HG03520 (cell line): ENCODE results near the gene TRIM66.

Source experiments
- ATAC-seq: cut with Tn5 transposase; IDR thresholded peaks from one replicate; pipeline ENCODE4 v1.9.1; 2021; ENCODE audit warnings: mild to moderate bottlenecking, moderate library complexity; ENCODE audit not compliant: unreplicated experiment

The TRIM66 gene

DNA sequence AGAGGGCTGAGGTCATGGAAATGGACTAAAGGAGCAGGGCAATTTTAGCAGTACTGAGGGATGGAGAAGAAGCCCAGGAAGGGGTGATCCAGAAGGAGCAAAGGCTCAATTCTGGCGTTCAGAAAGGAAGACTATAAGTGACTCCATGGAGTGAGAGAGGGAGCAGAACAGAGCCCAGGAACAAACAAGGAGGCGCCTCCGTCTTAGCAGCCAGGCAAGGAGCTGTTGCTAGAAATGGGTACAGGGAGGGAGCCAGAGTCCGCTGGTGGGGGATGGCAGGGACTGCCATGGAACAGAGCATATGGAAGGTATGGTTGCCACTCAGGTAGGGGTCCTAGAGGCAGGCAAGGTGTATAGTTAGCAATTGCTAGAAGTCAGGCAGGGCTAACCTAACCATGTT lies 68.0 kb downstream of the TRIM66 start:
- no peak for ATAC-seq

DNA sequence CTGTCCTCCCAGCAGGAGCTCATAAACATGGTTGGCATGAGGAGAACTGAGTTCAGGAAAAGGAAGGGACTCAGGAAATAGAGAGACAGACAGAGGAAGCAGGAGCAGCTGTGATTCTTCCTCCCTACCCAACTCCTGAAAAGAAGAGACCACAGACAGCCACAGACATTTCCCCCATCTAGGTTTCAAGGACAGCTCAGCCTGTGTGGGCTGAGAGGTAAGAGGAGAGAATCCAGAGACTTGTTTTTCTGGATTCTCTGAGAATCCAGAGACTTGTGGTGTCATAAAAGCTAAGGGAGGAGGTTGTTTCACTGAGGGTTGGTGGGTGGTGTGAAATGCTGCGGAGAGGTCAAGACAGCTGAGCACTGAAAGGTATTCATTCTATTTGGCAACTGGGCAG lies 69.4 kb downstream of the TRIM66 start:
- no peak for ATAC-seq

DNA sequence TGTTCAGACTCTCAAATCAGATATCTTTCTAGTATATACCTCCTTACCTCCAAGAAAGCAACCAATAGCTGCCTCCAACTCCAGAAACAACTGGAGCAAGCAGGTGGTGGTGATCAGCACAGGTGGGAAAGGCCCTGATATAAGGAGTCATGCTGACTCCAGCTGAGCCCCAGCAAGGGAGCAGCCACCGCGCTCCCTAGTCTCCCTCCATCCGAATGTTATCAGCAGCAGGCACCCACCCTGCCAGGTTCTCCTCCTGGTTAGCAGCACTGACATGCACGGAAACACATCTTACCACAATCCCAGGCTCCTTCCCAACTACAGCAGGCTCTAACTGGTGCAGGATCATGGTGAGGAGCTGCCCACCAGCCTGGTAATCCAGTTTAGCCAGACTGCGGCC lies 69.9 kb downstream of the TRIM66 start:
- ATAC-seq = no peak

DNA sequence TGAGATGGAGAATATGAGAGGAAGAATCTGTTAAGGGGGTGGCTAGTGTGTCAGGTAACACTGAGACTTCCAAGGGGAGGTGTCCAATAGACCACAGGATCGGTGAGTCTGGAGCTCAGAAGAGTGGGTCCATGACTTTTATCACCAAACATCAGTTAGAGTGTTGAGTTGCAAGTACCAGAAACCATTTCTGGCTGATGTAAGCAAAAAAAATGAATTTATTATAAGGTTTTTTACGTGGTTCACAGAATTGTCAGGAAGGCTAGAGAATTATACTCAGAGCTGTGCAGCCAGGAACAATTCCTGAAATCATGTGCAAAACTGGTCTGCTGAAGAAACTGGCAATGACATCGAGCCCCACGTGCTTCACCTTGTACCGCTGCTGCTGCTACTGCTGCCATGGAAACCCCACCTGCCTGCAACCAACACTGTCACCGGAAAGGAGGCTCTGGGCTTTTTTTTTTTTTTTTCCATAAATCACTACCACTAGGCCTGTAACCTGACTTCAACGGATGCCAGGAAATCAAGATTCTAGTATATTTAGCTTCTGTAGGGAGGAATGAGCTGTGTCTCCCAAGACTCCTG lies 71.8 kb downstream of the TRIM66 start:
- no peak for ATAC-seq

DNA sequence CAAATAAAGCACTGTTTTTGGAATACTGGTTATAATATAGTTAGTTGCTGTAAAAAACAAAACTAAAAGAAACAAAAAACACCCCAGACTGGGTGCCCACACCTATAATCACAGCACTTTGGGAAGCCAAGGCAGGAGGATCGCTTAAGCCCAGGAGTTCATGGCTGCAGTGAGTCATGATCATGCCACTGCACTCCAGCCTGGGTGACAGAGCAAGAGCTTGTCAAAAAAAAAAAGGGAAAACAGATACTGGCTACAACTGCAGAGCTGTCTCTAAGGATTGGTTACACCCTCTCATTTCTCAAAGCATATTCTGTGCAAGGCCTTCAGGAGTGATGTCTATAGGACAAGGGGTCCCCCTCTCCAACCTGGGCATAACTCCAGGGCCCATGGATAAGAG lies 73.8 kb downstream of the TRIM66 start:
- ATAC-seq = no peak

DNA sequence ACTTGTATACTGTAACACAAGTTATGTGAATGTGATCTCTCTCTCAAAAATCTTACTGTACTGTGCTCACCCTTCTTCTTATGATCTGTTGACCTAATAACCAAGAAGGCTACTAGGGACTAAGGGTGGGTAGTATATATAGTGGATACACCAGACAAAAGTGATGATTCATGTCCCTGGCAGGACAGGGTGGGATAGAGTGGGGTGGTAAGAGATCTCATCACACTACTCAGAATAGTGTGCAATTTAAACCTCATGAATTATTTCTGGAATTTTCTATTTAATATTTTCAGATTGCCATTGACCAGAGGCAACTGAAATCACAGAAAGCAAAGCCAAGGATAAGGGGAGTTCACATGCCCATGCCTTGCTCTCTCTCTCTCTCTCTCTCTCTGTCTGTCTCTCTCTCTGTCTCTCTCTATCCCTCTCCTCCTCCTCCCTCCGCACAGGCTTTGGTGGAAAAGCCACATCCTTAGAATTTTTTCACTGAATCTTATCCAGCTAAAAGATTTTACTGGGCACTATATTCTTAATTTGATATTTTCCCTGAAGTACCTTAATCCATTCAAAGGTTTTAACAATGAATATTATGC lies 76.4 kb downstream of the TRIM66 start:
- no peak for ATAC-seq

DNA sequence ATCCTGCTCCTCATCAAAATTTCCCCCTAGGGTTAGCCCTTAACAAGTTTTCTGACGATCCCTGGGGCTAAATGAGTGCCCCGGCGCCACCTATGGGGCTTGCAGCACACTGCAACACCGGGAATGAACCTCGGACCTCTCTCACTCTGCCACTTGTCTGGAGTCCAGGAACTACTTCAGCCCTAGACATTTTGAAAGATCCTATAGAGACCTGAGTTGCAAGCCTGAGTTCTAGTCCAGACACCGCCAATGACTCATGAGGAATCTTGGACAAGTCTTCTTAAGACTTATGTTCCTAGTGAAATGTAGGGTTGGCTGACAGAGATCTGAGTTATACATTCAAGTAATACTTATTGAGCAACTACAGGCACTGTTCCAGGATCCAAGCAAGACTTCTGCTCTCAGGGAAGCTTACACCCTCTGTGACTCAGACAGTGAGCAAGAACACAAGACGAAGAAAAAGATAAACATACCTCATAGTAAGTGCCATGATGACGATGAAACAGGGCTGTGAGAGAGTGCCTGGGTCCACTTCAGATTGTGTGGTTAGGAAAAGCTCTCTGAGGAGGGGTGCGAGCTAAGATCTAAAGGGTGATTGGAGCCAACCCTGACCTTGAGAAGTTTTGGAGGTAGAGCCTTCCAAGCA lies 78.3 kb downstream of the TRIM66 start:
- ATAC-seq = peak; percentile 81

DNA sequence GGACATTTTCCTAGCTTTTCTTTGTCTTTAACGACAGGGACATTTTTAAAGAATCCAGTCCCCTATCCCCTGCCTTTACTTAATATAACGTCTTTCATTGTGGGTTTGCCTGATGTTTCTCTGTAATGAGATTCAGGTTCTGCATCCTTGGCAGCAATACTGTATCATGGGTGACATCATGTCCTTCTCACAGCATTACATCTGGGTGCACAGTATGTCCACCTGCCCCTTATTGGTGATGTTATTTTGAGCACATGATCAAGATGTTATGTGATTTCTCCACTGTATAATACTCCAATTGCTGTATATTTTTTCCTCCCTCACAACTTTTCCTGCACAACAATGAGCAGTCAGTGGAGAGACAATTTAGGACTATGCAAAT lies 78.8 kb downstream of the TRIM66 start:
- no peak for ATAC-seq

DNA sequence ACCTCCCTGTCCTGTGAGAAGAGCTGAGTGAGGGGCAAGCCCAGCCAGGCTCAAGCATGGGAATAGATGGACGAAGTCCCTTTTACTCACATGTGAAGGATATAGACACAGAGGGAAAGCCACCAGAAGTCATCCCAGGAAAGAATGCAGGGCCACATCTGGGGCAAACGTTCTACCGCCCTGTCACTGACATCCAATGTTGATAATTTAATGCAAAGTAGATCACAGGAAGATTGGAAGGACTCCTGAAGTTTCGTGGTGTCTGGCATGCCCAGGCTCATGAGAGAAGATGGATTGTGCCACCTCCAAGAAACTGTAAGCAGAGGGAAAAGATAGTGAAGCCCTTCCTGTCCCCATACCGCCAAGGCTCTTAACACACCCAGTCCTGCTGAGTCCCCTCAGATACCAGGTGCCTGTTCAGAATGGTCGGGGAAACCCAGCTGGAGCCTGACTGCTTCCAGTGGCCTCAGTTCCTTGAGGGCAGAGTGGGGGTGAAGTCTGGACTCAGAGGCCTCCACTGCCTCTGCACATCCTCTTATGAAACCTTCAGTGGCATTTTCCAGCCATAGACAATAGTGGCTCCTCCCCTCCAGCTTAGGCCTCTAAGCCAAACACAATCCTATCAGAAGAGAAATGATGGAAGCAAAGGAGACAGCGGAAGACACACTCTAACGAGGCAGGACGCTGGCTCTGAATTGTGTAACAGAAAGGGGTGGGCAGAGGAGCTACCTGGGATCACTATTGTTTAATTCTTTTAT lies 80.9 kb downstream of the TRIM66 start:
- ATAC-seq = no peak

DNA sequence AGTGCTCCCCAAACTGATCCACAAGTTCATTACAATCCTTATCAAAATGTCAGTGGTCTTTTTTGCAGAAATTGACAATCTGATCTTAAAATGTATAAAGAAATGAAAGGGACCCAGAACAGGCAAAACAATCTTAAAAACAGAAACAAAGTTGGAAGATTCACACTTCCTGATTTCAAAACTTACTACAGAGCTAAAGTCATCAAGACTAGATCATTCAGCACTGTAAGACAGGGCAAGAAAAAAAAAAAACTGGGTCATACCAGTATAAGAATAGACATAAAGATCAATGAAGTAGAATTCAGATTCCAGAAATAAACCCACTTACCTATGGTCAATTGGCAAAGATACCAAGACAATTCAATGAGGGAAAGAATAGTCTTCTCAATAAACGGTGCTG lies 84.0 kb downstream of the TRIM66 start:
- no peak for ATAC-seq

DNA sequence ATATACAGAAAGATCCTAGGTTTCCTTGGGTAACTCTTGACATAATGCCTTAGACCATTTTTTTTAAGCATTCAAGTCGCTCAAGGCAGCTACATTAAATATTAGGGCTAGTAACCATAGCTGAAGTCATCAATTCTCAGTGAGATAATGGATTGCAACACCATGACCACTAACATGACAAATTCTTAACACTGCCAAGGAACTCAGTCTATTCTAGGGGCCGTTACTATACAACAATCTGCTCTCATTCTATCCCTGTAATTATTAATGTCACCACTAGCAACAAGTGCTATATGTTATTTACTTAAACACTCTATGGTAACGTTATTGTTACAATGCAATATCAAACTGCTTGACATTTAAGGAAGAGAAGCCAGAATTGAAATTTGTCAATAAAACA lies 85.3 kb downstream of the TRIM66 start:
- no peak for ATAC-seq

DNA sequence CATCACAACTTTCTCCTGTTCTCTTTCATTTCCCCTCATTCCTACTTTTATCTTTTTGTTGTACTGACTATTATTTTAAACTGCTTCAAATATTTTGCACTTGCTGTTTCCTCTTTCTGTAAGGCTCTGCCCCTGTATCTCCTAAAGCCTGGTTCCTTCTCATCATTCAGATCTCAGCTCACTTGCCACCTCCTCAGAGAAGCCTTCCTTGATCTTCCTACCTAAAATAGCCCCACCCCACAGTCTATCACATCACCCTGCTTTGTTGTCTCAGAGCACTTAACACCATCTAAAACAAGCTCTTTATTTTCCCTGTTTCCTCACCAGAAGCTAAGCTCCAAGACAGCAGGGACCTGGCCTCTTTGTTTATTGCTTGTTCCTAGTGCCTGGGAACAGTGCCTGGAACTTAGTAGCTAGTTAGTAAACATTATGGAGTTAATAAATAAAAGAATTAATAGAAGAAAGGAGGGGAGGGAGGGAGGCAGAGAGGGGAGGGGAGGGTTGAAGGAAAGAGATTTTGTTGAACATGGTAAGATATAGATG lies 85.9 kb downstream of the TRIM66 start:
- ATAC-seq = no peak

DNA sequence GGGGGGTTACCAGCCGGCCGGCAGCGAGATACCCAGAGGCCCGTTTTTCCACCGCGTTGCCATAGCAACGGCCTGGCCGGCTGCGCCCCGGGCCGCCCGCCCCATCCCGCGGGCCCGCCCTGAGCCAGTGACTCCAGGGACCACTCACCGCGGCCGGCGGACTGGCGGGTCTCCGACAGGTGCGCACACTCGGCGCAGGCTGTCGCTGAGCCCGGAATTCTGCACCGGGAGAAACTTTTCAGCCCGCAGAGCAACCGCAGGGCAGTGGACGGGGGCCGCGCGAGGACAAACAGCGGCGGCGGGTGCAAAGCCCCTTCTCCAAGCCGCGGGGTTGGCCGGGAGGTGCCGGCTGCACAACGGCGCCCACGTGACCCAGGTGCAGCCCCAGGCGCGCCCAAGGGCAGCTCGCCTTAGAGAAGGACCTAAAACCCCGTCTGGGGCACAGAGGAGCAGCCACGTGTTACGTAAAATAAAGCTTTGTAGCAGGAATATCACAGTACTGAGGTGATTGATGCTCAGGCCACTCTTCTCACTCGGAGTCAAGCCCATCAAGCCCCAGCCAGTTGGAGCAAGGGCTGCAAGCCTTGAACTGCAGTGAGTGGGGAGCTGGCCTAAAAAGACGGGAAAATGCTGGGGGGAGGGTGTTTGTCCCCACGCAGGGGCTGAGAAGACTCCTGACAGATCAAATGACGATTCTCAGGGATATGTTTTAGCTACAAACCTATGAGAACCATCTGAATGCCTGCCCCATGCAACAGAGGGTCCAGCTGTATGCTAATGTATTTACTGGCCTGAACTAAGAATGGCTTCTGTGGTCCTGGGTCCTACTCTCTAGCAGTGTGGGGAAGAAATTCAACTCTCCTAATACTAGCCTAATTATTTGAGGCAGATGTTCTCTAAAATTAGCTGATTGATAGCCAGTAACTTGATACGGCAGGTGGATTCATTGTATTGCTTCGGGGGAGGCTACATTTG lies 88.2 kb downstream of the TRIM66 start, which contains the start of gene STK33:
STK33 (minus strand) TSS at position 294 of the 975 bp plus-strand sequence. CDS start 119,323 bp downstream, outside the sequence.
- peak; percentile 90 for ATAC-seq

DNA sequence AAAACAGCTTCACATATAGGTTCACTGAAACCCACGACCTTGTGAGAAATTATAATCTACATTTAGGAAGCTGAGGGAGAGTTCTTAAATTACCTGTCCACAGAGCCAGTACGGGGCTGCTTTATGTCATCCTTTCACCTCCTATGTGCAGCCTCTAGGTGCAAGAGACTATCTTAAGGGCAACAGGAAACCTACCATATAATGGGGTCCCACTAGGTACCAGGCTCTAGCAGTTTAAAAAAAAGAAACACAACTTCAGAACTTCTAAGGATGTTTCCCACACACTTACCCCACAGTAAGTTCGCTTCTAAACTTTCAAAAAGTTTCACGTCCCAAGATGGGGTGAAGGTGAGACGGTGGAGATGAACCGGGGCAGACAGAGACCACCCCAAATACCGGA lies 89.0 kb downstream of the TRIM66 start:
- peak; percentile 17 for ATAC-seq

DNA sequence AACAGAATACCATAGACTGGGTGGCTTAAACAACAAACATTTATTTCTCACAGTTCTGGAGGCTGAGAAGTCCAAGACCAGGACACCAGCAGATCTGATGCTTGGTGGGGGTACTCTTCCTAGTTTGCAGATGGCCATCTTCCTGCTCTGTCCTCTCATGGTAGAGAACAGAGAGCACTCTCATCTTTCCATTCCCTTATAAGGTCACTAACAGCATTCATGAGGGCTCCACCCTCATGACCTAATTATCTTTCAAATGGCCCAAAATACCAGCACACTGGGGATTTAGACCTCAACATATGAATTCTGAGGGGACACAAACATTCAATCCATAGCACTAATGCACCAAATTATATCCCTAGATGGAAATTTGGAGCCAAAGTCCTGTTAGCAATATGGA lies 94.5 kb downstream of the TRIM66 start:
- no peak for ATAC-seq

DNA sequence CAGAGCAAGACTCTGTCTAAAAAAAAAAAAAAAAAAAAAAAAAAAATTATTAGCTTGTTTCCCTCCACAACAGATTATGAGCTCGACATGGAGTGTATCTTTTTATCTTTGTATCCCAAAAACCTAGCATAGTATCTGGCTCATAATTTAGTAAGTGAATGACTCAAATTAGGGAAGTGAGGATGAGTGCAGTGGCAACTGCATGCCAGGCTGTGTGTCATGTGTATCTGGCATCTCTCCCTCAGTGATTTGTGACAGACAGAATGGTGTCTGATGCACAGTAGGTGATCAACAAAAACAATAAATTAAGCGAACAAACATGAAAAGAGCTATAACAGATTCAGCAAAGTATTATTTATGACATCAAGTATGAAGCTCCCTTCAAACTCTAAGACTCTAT lies 95.7 kb downstream of the TRIM66 start:
- ATAC-seq = no peak

DNA sequence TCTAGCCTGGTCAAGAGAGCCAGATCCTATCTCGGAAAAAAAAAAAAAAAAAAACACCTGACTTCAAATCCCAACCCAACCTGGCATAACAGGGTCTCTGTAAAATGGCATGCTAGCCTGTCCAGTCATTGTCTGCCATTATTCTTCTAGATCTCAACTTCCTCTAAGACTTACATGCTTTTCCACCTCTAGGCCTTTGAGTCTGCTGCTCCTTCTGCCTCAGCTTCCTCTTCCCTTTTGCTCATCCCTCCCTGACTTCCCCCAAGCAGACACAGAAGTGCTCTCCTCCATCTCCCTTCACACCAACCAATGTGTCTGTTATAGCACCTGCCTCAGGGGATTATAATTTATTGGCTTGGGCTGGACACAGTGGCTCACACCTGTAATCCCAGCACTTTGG lies 96.3 kb downstream of the TRIM66 start:
- no peak for ATAC-seq

DNA sequence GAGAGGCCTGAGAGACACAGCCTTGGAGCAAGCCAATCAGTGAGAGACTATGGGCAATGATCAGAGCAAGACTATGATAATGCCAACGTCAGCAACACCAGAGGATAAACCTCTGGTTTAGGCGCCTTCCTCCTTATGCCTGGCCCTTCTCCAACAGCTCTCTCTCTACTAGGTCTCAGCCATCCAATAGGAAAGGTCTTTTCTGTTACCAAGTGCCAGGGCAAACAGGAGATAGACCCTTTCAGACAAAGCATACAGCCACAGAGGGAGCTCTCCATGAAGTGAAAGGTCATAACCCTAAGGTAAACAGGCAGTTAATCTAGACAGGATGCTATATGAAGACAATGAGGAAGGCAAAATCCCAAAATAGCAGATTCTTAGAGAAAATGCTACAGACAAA lies 98.0 kb downstream of the TRIM66 start:
- ATAC-seq = no peak

DNA sequence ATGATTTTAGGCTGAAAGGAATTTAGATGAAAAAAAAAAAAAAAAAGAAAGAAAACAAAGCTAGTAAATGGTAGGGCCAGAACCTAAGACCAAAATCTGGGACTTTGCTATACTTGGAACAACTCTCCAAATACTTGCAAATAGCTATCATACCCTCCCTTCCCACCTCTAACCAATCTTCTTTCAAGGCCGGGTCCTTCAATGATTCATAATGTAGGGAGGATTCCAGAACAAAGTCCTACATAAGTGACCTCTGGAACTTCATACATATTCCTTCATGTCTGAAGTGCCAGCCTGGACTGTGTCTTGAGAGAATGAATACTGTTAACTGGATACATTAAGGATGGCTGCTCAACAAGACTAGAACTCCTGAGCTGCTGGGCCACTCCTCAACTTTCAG lies 98.4 kb downstream of the TRIM66 start:
- ATAC-seq = no peak

DNA sequence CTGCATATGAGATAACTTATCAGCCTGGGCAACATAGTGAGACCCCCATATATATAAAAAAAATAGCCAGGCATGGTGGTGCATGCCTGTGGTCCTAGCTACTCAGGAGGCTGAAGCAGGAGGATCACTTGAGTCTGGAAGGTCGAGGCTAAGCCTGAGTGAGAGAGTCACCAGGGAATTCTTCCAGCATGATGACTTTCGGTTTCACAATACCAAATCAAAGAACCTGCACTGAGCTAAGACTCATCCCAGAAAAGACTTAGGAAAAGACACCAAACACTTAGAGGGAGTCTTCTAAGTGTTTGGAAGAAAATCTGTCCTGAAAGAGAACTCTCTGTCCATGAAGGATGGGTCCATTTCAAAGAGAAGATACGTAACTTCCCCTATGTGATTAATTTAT lies 101.2 kb downstream of the TRIM66 start:
- ATAC-seq = no peak
